GM12874 (cell line): ENCODE results near the gene LRRC75A.

Source experiments
- TF ChIP-seq, protein P1 (sequence below): IDR thresholded peaks from 2 replicates; pipeline ENCODE4 v1.5.1; 2011; ENCODE audit warnings: low read depth, mild to moderate bottlenecking, control low read depth, low read length, moderate library complexity; ENCODE audit not compliant: insufficient read depth

Gene LRRC75A

DNA sequence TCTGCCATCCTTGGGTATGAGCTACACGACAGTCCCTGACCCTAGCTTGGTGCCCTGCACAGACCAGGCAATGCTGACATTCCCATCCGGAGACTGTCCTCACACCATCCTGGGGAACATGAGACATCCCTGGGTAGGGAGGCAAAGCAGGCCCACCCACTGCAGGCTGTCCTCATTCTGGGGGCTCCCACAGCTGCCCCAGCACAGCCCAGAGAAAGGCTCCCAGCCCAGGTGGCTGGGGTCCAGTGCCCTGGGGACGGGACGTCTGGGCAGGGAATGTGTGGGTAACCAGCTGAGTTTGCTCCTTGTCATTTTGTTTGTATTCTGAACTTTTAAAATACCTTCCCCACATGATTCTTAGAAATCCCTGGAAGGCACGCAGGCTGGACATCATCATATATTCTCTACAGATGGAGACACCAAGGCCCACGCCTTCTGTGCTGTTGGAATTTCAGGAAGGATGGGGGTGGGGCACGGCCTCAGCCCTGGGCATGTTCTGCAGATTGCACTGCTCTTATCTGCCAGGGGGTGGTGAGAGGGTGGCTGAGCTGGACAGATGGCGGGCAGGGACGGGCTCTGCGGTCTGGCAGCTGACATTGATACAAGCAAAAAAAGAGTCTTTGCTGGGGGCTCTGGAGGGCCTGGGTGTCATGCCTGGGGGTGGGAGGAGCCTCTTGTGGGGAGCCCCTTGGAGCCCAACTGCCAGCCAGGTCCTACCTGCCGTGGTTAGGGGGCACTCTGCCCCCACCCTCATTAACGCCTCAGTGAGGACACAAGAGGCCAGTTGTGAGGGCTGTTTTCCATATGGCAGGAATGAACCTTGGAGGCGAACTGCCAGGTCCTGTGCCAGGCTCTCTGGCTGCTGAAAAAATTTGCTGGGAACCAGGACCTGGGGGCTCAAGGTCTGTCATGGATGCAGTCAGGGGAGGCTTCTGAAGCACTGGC is 28.4 kb downstream of the LRRC75A start:
- TF ChIP-seq, protein P1, sequence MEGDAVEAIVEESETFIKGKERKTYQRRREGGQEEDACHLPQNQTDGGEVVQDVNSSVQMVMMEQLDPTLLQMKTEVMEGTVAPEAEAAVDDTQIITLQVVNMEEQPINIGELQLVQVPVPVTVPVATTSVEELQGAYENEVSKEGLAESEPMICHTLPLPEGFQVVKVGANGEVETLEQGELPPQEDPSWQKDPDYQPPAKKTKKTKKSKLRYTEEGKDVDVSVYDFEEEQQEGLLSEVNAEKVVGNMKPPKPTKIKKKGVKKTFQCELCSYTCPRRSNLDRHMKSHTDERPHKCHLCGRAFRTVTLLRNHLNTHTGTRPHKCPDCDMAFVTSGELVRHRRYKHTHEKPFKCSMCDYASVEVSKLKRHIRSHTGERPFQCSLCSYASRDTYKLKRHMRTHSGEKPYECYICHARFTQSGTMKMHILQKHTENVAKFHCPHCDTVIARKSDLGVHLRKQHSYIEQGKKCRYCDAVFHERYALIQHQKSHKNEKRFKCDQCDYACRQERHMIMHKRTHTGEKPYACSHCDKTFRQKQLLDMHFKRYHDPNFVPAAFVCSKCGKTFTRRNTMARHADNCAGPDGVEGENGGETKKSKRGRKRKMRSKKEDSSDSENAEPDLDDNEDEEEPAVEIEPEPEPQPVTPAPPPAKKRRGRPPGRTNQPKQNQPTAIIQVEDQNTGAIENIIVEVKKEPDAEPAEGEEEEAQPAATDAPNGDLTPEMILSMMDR = no peak

DNA sequence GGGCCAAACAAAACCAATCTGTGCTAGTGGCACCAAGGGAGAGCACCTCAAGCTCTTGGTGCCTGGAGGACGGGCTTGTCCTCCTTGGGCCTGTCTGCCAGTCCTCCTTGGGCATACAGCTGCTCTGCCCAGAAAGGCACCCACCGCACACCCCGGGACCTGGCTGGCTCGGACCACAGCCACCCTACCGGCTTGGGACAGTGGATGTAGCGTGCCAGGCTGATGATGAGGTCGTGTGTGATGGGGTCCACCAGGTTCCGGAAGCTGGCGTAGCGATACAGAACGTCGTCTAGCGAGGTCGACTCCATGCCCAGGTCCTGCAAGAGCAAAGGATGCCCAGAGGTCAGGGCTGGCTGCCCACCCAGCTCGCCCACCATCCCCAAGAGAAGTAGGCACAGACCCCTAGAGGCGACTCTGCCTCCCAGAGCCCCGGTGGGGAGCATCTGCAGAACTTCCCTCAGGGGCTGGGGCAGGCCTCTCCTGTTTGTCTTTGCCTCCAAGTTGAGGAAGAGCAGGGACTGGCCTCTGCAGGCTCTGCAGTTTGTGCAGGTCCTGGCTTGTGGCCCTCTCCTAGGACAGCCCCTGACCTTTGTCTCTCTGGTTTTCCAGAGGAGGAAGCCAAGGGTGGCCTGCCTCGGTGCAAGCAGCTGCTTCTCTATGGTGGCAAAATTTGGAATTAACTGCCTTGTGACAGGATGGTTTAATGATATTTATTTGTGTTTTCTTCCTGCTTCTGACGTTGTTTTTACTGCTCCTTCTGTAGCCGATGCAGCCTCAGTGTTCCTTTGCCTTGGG is 29.7 kb downstream of the LRRC75A start:
- TF ChIP-seq, protein P1 = no peak

DNA sequence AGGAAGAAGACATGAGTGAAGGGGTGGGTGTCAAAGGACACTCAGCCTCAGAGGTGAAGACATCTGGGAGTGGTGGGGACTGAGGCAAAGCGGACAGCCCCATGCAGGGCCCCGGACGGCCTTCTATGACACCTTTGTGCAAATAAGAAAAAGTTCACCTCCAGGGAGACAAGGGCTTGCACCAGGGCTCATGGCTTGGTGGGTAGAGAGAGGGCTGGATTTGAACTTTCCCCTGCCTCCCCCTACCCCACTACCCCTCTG is 30.5 kb downstream of the LRRC75A start:
- TF ChIP-seq, protein P1 = no peak

DNA sequence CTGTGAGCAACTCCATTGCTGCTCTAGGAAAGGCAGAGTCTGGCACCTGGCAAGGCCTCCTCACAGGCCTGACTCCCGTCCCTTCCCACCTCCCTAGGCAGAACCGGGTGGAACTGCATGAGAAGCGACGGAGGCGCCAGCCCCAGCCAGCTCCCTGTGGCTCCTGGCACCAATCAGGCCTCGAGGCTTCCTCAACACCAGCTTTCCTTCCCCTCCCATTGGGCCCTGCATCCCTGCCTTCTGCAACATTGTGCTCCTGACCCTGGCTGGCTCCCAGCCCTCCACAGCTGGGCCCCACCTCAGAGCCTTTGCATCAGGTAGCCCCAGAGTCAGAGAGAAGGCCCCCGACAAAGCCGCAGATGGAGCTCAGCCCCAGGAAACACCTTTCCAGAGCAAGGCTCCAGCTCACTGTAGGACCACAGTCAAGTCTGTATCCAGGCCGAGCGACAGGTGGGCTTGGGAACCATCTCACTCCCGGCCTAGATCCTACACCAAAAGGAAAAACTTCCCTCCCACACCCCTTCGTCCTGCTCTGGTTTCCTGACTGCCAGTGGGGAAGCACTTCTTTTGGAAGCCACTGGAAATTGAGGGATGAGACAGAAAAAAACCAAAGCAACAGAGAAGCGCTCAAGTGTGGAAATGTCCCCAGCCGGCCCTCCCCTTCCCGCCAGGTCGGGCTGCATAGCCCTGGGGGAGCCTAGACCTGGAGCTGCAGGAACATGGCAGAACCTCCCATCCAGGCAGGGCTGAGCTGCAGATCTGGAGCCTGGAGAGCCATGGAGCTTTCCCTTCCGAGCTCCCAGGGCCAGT is 31.0 kb downstream of the LRRC75A start:
- TF ChIP-seq, protein P1 = no peak

DNA sequence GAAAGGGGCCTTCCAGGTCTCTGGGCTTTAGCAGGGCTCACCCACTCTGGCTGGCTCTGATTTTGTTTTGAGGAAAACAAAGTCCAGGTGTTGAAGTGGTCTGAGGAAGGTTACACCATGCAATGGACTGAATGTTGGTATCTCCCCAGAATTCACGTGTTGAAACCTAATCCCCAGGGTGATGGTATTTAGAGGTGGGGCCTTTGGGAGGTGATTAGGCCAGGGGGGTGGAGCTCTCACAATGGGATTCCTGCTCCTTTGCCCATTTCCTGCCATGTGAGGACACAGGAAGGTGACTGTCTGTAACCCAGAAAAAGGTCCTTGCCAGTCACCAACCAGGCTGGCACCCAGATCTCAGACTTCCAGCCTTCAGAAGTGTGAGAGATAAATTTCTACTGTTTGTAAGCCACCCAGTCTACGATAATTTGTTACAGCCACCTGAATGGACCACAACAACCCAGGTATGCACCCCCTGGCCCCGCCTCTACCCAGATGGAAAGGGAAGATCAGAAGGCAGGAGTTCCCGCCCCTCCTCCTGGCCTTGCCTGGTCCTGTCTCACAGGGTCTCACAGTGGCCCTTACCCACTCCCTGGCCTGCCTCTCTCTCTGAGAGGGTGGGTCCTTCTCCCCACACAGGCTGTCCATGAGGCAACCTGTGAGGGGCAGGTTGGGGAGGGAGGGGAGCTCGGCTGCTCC is 32.0 kb downstream of the LRRC75A start:
- TF ChIP-seq, protein P1 = no peak

DNA sequence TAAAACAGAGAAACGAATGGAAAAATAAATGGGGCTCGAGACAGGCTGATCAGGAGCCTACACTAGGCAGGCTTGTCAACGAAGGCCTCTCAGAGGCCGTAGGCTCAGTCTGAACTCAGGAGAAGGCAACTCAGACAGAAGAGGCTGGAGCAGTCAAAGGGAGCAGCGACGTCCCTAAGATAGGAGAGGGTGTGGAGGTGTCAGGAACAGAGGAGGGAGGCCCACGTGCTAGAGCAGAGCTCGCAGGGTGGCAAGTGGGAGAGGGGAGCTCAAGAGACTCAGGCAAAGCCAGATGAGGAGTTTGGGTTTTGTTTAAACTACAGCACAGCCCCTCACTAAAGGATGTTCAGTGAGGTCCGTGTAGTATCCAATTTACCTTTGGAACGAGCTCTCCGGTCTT is 32.7 kb downstream of the LRRC75A start:
- TF ChIP-seq, protein P1 = no peak
